GM21528 (cell line): ENCODE results near the gene AATK.
"Not testable (repeated sequence)": the region's sequence is repeated elsewhere in the genome, so short reads cannot be mapped to it uniquely, and the experiment has no call there.

ENCODE experiments used
- ATAC-seq: cut with Tn5 transposase; IDR thresholded peaks from one replicate; pipeline ENCODE4 v1.9.1; 2021; ENCODE audit warnings: mild to moderate bottlenecking, moderate library complexity; ENCODE audit not compliant: unreplicated experiment, low FRiP score

Gene AATK

GRCh38 chr17:81163703-81164370, 2.2 kb downstream of the AATK start:
- ATAC-seq: no peak

GRCh38 chr17:81163051-81163695, 2.8 kb downstream of the AATK start:
- ATAC-seq: no peak

GRCh38 chr17:81162491-81162890, 3.5 kb downstream of the AATK start:
- no peak for ATAC-seq

- no peak for ATAC-seq
Observed at GRCh38 chr17:81161972-81162371, 4.0 kb downstream of the AATK start.

- no peak for ATAC-seq
Observed at GRCh38 chr17:81161536-81161935, 4.5 kb downstream of the AATK start.

- ATAC-seq: no peak
Observed at GRCh38 chr17:81160747-81161453, 5.1 kb downstream of the AATK start.

- no peak for ATAC-seq
Observed at GRCh38 chr17:81160306-81160705, 5.7 kb downstream of the AATK start.

- no peak for ATAC-seq
Observed at GRCh38 chr17:81159611-81160265, 6.3 kb downstream of the AATK start.

- no peak for ATAC-seq
Observed at GRCh38 chr17:81158688-81159590, 7.1 kb downstream of the AATK start.

GRCh38 chr17:81157848-81158687, 8.0 kb downstream of the AATK start:
- no peak for ATAC-seq

GRCh38 chr17:81156866-81157805, 8.9 kb downstream of the AATK start:
- ATAC-seq: no peak

- ATAC-seq: no peak
Observed at GRCh38 chr17:81154961-81155360, 11.1 kb downstream of the AATK start.

- ATAC-seq: not testable (repeated sequence)
Observed at GRCh38 chr17:81154016-81154415, 12.0 kb downstream of the AATK start.

- no peak for ATAC-seq
Observed at GRCh38 chr17:81153340-81153803, 12.6 kb downstream of the AATK start.

GRCh38 chr17:81152288-81152828, 13.7 kb downstream of the AATK start:
- no peak for ATAC-seq

GRCh38 chr17:81151278-81151677, 14.7 kb downstream of the AATK start:
- ATAC-seq: no peak

GRCh38 chr17:81150377-81151077, 15.5 kb downstream of the AATK start:
- no peak for ATAC-seq
